Upper lobe of left lung (tissue), 6 donors: ENCODE data around the gene SUPT7L. TPM values are rescaled to one million over a fixed set of nuclear protein-coding genes. Genes with fewer than 3 reads are reported as not detected.

Experiments
- ATAC-seq, 2 donors: fragments of 200-7000 bp; cut with Tn5 transposase; one replicate each; pipeline ENCODE4 v1.9.1; 2022; ENCODE audit warnings: mild to moderate bottlenecking in 2 of 2, moderate library complexity in 2 of 2; ENCODE audit not compliant: low FRiP score in 2 of 2
- DNase-seq, 2 donors: peaks; one replicate each; pipeline ENCODE4 v3.0.0-alpha.2; 2019 to 2020
- H3K27ac ChIP-seq, 4 donors: fragments of 200-600 bp; sonication (generic); one replicate each; pipeline ENCODE4 v1.5.1; 2016 to 2019
- H3K27me3 ChIP-seq, 4 donors: fragments of 200-600 bp; sonication (generic); one replicate each; pipeline ENCODE4 v1.5.1; 2017 to 2019
- H3K36me3 ChIP-seq, 4 donors: fragments of 200-600 bp; sonication (generic); one replicate each; pipeline ENCODE4 v1.5.1; 2016 to 2019
- H3K4me1 ChIP-seq, 4 donors: fragments of 200-600 bp; sonication (generic); one replicate each; pipeline ENCODE4 v1.5.1; 2018 to 2019
- H3K4me3 ChIP-seq, 4 donors: fragments of 200-600 bp; sonication (generic); one replicate each; pipeline ENCODE4 v1.5.1; 2017 to 2019; ENCODE audit warnings: mild to moderate bottlenecking in 2 of 4, moderate library complexity in 1 of 4
- H3K9me3 ChIP-seq, 4 donors: fragments of 200-600 bp; sonication (generic); one replicate each; pipeline ENCODE4 v1.5.1; 2018 to 2019
- CTCF ChIP-seq, 6 experiments: fragments of 450-650 bp in 4 of 6; fragments of 200-600 bp in 2 of 6; sonication (generic) in 2 of 6; IDR thresholded peaks; one replicate each; pipeline ENCODE4 v1.5.1; 2016 to 2019; ENCODE audit warnings: antibody characterized with exemption in 6 of 6
- EP300 ChIP-seq, 4 donors: sonication (generic); formaldehyde crosslinking; IDR thresholded peaks; one replicate each; pipeline ENCODE4 v1.5.1; 2017; ENCODE audit warnings: antibody characterized with exemption in 4 of 4, control low read depth in 2 of 4
- POLR2A ChIP-seq, 4 donors: fragments of 450-650 bp; IDR thresholded peaks; one replicate each; pipeline ENCODE4 v1.5.1; 2016 to 2017; ENCODE audit warnings: antibody characterized with exemption in 4 of 4, mild to moderate bottlenecking in 2 of 4
- POLR2AphosphoS5 ChIP-seq, 2 donors: sonication (generic); formaldehyde crosslinking; IDR thresholded peaks; one replicate each; pipeline ENCODE4 v1.5.1; 2017; ENCODE audit warnings: antibody characterized with exemption in 2 of 2
- WGBS, 2 donors: methylation state at CpG; one replicate each; pipeline ENCODE4 v1.1.5; 2017 to 2018; 5-methylcytosine and 5-hydroxymethylcytosine counted together
- total RNA-seq, 6 donors: library from RNA; depleted of rRNA in 4 of 6; stranded (reverse); fragments of >200 nt in 4 of 6; gene quantifications; one replicate each; pipeline versions ENCODE4 v1.1.0 to v1.2.1, GENCODE V29; 2016 to 2021
- donor health status: DM: no; HTN: no; CAD: no; lungs with moderate emphysema.
- donor health status: DM: no; HTN: yes; CAD: no; lungs with severe emphysema.

SUPT7L gene
- total RNA-seq, 6 donors from 2014 or later: 22.2 to 70.2 (median 25.0) TPM

DNA sequence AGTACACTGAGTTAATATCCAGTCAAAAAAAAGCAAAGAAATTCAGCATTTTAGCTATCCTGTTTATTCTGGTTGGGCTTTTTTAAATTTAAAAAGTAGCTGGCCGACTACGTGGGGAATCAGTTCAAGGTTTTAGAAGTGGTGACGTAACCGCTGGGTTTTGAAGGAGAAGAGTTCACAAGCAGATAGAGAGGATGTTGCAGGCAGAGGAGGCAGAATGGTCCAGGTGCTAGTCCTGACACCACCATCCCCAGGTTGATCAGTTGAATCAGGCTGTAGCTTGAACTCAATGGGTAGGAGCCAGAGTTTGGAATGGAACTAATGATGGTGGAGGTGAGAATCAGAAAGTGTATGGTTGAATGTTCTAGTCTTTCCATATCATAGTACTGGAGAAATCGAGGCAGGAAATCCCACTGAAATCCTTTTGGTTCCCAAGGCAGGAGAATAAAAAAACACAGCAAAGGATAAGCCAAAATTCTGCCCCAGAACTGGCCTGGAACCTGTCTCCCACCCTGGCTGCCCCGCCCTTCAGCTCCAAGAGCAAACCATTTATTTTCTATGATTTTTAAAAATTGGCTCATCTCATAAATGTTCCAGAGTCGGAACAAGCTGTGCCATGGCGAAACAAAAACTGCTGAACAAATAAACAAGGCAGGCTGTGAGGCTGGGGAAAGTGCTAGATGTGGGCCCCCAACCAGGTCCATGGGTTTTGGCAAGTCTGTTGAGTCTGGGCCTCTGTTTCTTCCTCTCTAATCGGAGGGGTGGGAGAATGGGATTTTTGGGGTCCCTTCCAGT, 44.2 kb upstream of the SUPT7L start:
- H3K27me3 ChIP-seq: no peaks in the 10 kb centered on the region
- H3K9me3 ChIP-seq: no peaks in the 10 kb centered on the region
- DNase-seq (no peak), ATAC-seq (peak in 1 of 2 donors; percentile 16)
- H3K27ac ChIP-seq: peak overlapping the region in 3 of 4 donors; percentile 81 to 87 (median 86)
- WGBS, 2 donors: 81 to 82% methylated on average over 9 of the region's 9 CpGs
- peaks cover 30 to 43% (median 37%) of the 10 kb centered on the region in 4 donors for H3K4me1 ChIP-seq
- H3K4me3 ChIP-seq: no peak overlapping the region
- no peaks in the 10 kb centered on the region for H3K36me3 ChIP-seq
- TF ChIP-seq POLR2A (IDR thresholded peaks at IDR 0.05): no peak
- peak in 2 of 4 donors; percentile 24 to 37 for TF ChIP-seq EP300 (IDR thresholded peaks at IDR 0.05)
- TF ChIP-seq CTCF (IDR thresholded peaks at IDR 0.05): no peak

GRCh38 chr2:27705851-27706622, 42.6 kb upstream of the SUPT7L start:
- Histone ChIP-seq H3K27ac (peak overlapping the region; percentile 81 to 87 (median 84)), H3K9me3 (no peaks in the 10 kb centered on the region), H3K27me3 (no peaks in the 10 kb centered on the region), H3K4me1 (peaks cover 30 to 49% (median 39%) of the 10 kb centered on the region in 4 donors), H3K4me3 (no peak overlapping the region), H3K36me3 (no peaks in the 10 kb centered on the region)
- ATAC-seq (peak; percentile 84 to 89), DNase-seq (peak in 1 of 2 donors; percentile 89)
- TF ChIP-seq POLR2A (IDR thresholded peaks at IDR 0.05) (peak in 1 of 4 donors; percentile 59), POLR2AphosphoS5 (IDR thresholded peaks at IDR 0.05) (peak; percentile 83 to 86), CTCF (IDR thresholded peaks at IDR 0.05) (no peak), EP300 (IDR thresholded peaks at IDR 0.05) (peak; percentile 59 to 97 (median 80))
- WGBS, 2 donors: 8 to 13% methylated on average over 3 to 4 of the region's 4 CpGs

- TF ChIP-seq POLR2AphosphoS5 (IDR thresholded peaks at IDR 0.05) (no peak), EP300 (IDR thresholded peaks at IDR 0.05) (no peak), CTCF (IDR thresholded peaks at IDR 0.05) (no peak)
- WGBS, 2 donors: 79 to 91% methylated on average over 5 of the region's 5 CpGs
- Histone ChIP-seq H3K27me3 (no peaks in the 10 kb centered on the region), H3K4me1 (peaks cover 30 to 49% (median 39%) of the 10 kb centered on the region in 4 donors), H3K36me3 (no peaks in the 10 kb centered on the region), H3K4me3 (no peak overlapping the region), H3K9me3 (no peaks in the 10 kb centered on the region), H3K27ac (peak overlapping the region in 1 of 4 donors; percentile 81)
- ATAC-seq (no peak), DNase-seq (no peak)
Observed at GRCh38 chr2:27704342-27704876, 41.0 kb upstream of the SUPT7L start.

- DNase-seq (peak in 1 of 2 donors; percentile 88), ATAC-seq (peak; percentile 78 to 84)
- H3K4me3 ChIP-seq: no peak overlapping the region
- 28 to 29% methylated on average over 9 of the region's 9 CpGs for WGBS, 2 donors
- H3K27ac ChIP-seq: peak overlapping the region in 1 of 4 donors; percentile 81
- H3K27me3 ChIP-seq: no peaks in the 10 kb centered on the region
- peaks cover 30 to 49% (median 39%) of the 10 kb centered on the region in 4 donors for H3K4me1 ChIP-seq
- no peaks in the 10 kb centered on the region for H3K36me3 ChIP-seq
- H3K9me3 ChIP-seq: no peaks in the 10 kb centered on the region
- TF ChIP-seq POLR2A (IDR thresholded peaks at IDR 0.05) (no peak), CTCF (IDR thresholded peaks at IDR 0.05) (peak; percentile 84 to 90 (median 88)), POLR2AphosphoS5 (IDR thresholded peaks at IDR 0.05) (peak in 1 of 2 donors; percentile 25)
Observed at GRCh38 chr2:27703638-27704341, 40.4 kb upstream of the SUPT7L start.
